Esophagus squamous epithelium (tissue), 5 donors: ENCODE results near the gene CYB5A. TPM values are rescaled to one million over a fixed set of nuclear protein-coding genes. Genes with fewer than 3 reads are reported as not detected.

Experiments used
- DNase-seq: peaks from one replicate; lab custom pipeline; 2025; lab: John Stamatoyannopoulos, UW
- H3K27ac ChIP-seq, 4 donors: fragments of 200-600 bp; sonication (generic); one replicate each; pipeline ENCODE4 v1.5.1; 2016 to 2019; ENCODE audit warnings: mild to moderate bottlenecking in 1 of 4
- H3K27me3 ChIP-seq, 4 donors: fragments of 200-600 bp; sonication (generic); 1 replicate in 3 of 4; 2 replicates in 1 of 4; pipeline versions ENCODE4 v1.5.1 to v1.6.0; 2017 to 2021; ENCODE audit warnings: antibody characterized with exemption in 1 of 4
- H3K36me3 ChIP-seq, 3 donors: fragments of 200-600 bp; sonication (generic); one replicate each; pipeline ENCODE4 v1.5.1; 2016 to 2019
- H3K4me1 ChIP-seq, 3 donors: fragments of 200-600 bp; sonication (generic); one replicate each; pipeline ENCODE4 v1.5.1; 2017 to 2019
- H3K4me3 ChIP-seq, 4 donors: fragments of 200-600 bp; sonication (generic); 1 replicate in 3 of 4; 2 replicates in 1 of 4; pipeline ENCODE4 v1.5.1; 2016 to 2019; ENCODE audit warnings: mild to moderate bottlenecking in 2 of 4, moderate library complexity in 1 of 4
- H3K9me3 ChIP-seq, 3 donors: fragments of 200-600 bp; sonication (generic); one replicate each; pipeline ENCODE4 v1.5.1; 2016 to 2019
- POLR2A ChIP-seq, 4 donors: fragments of 450-650 bp; IDR thresholded peaks; one replicate each; pipeline ENCODE4 v1.6.1; 2017; ENCODE audit warnings: antibody characterized with exemption in 4 of 4, mild to moderate bottlenecking in 4 of 4, moderate library complexity in 3 of 4
- WGBS, 2 donors: methylation state at CpG; one replicate each; pipeline ENCODE4 v1.1.5; 2018; 5-methylcytosine and 5-hydroxymethylcytosine counted together
- intact Hi-C: fragments of 100-400 bp; cut with DNase I; formaldehyde crosslinking; loops from one replicate; pipeline ENCODE4 v1.15.0; 2022
- total RNA-seq, 4 donors: library from RNA; depleted of rRNA; stranded (reverse); fragments of >200 nt; gene quantifications; one replicate each; pipeline ENCODE4 v1.1.0, GENCODE V29; 2016
- TF ChIP-seq, protein P1 (sequence below), 6 experiments: fragments of 450-650 bp in 4 of 6; fragments of 200-600 bp in 2 of 6; sonication (generic) in 2 of 6; IDR thresholded peaks; one replicate each; pipeline ENCODE4 v1.5.1; 2016 to 2019; ENCODE audit warnings: antibody characterized with exemption in 6 of 6, mild to moderate bottlenecking in 4 of 6, moderate library complexity in 4 of 6
- donor health status: DM: yes; HTN: yes; CAD: no.

Gene CYB5A
- total RNA-seq, 4 donors from 2014 or later, result 75.2 to 115 (median 90.3) TPM

DNA sequence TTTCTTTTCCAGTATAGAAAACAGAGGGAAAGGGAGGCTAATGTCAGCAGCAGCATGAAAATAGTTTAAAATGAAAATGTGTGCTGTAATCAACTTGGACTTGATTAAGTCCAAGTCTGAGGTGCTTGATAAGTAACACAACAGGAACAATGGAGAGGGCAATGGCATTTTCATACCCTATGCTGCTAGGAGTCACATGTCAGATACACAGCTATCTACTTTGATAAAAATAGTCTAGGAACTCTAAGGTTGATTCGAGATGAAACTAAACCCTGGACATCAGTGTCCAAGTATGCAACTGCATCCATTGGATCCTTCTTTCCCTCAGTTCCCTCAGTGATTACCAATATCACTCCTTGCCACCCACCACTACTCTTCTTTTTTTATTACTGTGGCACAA, 19.2 kb upstream of the CYB5A start:
- H3K27ac ChIP-seq, result no peak overlapping the region
- no peak for DNase-seq
- H3K36me3 ChIP-seq, result no peaks in the 10 kb centered on the region
- WGBS, 2 donors, result 81 to 85% methylated on average over 1 of the region's 1 CpG
- TF ChIP-seq, protein P1, sequence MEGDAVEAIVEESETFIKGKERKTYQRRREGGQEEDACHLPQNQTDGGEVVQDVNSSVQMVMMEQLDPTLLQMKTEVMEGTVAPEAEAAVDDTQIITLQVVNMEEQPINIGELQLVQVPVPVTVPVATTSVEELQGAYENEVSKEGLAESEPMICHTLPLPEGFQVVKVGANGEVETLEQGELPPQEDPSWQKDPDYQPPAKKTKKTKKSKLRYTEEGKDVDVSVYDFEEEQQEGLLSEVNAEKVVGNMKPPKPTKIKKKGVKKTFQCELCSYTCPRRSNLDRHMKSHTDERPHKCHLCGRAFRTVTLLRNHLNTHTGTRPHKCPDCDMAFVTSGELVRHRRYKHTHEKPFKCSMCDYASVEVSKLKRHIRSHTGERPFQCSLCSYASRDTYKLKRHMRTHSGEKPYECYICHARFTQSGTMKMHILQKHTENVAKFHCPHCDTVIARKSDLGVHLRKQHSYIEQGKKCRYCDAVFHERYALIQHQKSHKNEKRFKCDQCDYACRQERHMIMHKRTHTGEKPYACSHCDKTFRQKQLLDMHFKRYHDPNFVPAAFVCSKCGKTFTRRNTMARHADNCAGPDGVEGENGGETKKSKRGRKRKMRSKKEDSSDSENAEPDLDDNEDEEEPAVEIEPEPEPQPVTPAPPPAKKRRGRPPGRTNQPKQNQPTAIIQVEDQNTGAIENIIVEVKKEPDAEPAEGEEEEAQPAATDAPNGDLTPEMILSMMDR (IDR thresholded peaks at IDR 0.05), result no peak
- no peak for TF ChIP-seq POLR2A (IDR thresholded peaks at IDR 0.05)
- H3K9me3 ChIP-seq, result no peaks in the 10 kb centered on the region
- no peaks in the 10 kb centered on the region for H3K4me1 ChIP-seq
- intact Hi-C loops, result no loop called here
- no peak overlapping the region for H3K4me3 ChIP-seq
- H3K27me3 ChIP-seq, result peaks cover 0 to 3% (median 0%) of the 10 kb centered on the region in 4 donors

DNA sequence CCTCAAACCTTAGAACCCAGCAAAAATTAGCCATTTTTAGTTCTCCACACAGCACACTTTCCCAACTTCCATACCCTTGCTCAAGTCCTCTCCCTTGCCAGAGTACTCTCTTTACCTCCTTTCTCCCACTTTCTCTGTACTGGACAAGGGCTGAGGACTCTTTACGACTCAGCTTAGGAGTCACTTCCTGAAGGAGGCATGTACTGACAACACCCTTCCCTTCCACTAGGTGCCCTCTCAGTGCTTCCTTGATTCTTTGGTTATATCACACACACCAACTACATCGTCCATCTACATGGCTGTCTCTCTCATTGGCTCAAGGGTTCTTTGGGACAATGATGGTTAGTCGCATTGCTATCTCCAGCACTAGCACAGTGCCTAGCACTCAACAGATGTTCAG, 18.6 kb upstream of the CYB5A start:
- no peak overlapping the region for H3K4me3 ChIP-seq
- DNase-seq, result no peak
- 32 to 43% methylated on average over 3 of the region's 3 CpGs for WGBS, 2 donors
- H3K27me3 ChIP-seq, result peaks cover 0 to 3% (median 0%) of the 10 kb centered on the region in 4 donors
- intact Hi-C loops, result no loop called here
- no peaks in the 10 kb centered on the region for H3K36me3 ChIP-seq
- no peaks in the 10 kb centered on the region for H3K9me3 ChIP-seq
- no peak overlapping the region for H3K27ac ChIP-seq
- TF ChIP-seq, protein P1 (IDR thresholded peaks at IDR 0.05), result peak in 5 of 6 experiments; percentile 13 to 56 (median 26)
- no peak for TF ChIP-seq POLR2A (IDR thresholded peaks at IDR 0.05)
- H3K4me1 ChIP-seq, result no peaks in the 10 kb centered on the region

DNA sequence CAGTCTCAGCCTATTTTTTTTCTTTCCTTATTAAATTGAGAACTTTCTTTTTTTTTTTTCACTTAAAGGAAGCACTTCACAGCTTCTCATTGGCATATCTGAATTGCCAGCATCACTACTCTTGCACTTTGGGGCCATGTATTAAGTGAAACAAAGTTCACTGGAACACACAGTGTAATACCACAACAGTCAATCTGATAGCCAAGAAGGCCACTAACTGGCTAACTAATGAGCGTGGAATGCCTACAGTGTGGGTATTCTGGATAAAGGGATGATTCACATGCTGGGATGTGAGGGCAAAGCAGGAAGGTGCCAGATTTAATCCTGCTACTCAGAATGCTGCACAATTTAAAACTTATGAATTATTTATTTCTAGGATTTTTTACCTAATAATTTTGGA, 12.2 kb upstream of the CYB5A start:
- peaks cover 0 to 1% (median 0%) of the 10 kb centered on the region in 4 donors for H3K27me3 ChIP-seq
- intact Hi-C loops, result no loop called here
- DNase-seq, result no peak
- H3K27ac ChIP-seq, result no peak overlapping the region
- WGBS, 2 donors, result 67 to 73% methylated on average over 1 of the region's 1 CpG
- H3K4me3 ChIP-seq, result no peak overlapping the region
- TF ChIP-seq POLR2A (IDR thresholded peaks at IDR 0.05), result no peak
- H3K4me1 ChIP-seq, result no peaks in the 10 kb centered on the region
- H3K36me3 ChIP-seq, result no peaks in the 10 kb centered on the region
- no peaks in the 10 kb centered on the region for H3K9me3 ChIP-seq

- H3K4me1 ChIP-seq, result no peaks in the 10 kb centered on the region
- no peak overlapping the region for H3K4me3 ChIP-seq
- H3K27me3 ChIP-seq, result no peaks in the 10 kb centered on the region
- no peak for DNase-seq
- no peaks in the 10 kb centered on the region for H3K36me3 ChIP-seq
- WGBS, 2 donors, result 59 to 78% methylated on average over 5 of the region's 5 CpGs
- no peaks in the 10 kb centered on the region for H3K9me3 ChIP-seq
- TF ChIP-seq POLR2A (IDR thresholded peaks at IDR 0.05), result no peak
- TF ChIP-seq, protein P1 (IDR thresholded peaks at IDR 0.05), result no peak
- intact Hi-C loops, result no loop called here
- no peak overlapping the region for H3K27ac ChIP-seq
These were observed 11.5 kb upstream of the CYB5A start for GRCh38 chr18:74303306-74303705.

- WGBS, 2 donors, result 30 to 48% methylated on average over 3 of the region's 3 CpGs
- H3K4me1 ChIP-seq, result no peaks in the 10 kb centered on the region
- H3K27ac ChIP-seq, result no peak overlapping the region
- no peak for DNase-seq
- no peak overlapping the region for H3K4me3 ChIP-seq
- TF ChIP-seq, protein P1 (IDR thresholded peaks at IDR 0.05), result no peak
- TF ChIP-seq POLR2A (IDR thresholded peaks at IDR 0.05), result no peak
- H3K36me3 ChIP-seq, result no peaks in the 10 kb centered on the region
- intact Hi-C loops, result no loop called here
- H3K27me3 ChIP-seq, result no peaks in the 10 kb centered on the region
- H3K9me3 ChIP-seq, result no peaks in the 10 kb centered on the region
These were observed 8.0 kb upstream of the CYB5A start for GRCh38 chr18:74299746-74300145.

DNA sequence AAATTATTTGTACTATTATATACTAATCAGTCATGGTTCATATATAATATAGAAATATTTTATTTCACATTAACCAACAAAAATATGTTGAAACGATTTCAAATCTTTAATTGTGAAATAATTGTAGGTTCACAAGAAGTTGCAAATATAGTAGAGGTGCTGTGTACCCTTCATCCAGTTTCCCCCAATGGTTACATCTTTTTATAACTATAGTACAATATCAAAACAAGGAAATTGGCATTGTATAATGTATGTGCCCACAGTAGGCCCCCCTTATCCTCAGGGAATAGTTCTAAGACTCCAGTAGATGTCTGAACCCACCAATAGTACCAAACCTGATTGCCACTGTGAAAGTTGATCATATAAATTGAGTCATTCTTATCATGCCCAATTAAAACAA, 7.4 kb upstream of the CYB5A start:
- Histone ChIP-seq H3K9me3 (no peaks in the 10 kb centered on the region), H3K4me1 (no peaks in the 10 kb centered on the region), H3K27me3 (no peaks in the 10 kb centered on the region), H3K27ac (no peak overlapping the region), H3K36me3 (no peaks in the 10 kb centered on the region), H3K4me3 (no peak overlapping the region)
- intact Hi-C loops, result no loop called here
- no peak for DNase-seq
- TF ChIP-seq POLR2A (IDR thresholded peaks at IDR 0.05), result no peak
- TF ChIP-seq, protein P1 (IDR thresholded peaks at IDR 0.05), result no peak
- 66 to 74% methylated on average over 1 of the region's 1 CpG for WGBS, 2 donors
